Measurements from ENCODE around the gene GRK3. TPM values are rescaled to one million over a fixed set of nuclear protein-coding genes. Genes with fewer than 3 reads are reported as not detected.

GRK3 gene
- total and polyA plus RNA-seq, 5 donors = 5.4 to 18.7 (median 11.8) TPM

DNA sequence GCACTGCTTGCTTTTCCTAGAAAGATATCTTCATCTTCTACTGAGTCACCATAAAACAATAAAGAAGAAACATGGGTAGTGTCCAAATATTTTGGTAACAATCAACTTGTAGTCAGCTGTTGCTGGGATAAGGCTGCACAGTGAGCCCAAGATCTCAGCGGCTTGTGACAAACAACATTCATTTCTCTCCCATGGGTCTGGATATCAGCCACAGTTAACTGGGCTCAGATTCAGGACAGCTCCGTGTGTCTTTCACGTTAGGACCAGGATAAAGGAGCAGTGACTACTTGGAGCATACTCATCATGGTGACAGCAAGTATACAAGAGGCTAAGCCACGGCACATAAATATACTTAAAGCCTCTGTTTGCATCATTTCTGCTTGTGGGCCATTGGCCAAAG lies 27.9 kb upstream of the GRK3 start:
- Histone ChIP-seq H3K4me1 (ENCODE audit: control insufficient read depth, insufficient read depth, low read length) (no peaks in the 10 kb centered on the region), H3K4me3 (ENCODE audit: low read length) (no peak overlapping the region), H3K27ac (ENCODE audit: low read length) (no peak overlapping the region), H3K27me3 (ENCODE audit: control insufficient read depth, insufficient read depth) (no peaks in the 10 kb centered on the region), H3K9me3 (ENCODE audit: control insufficient read depth, low read length) (no peaks in the 10 kb centered on the region)
- intact Hi-C loops (cut with DNase I) = loop anchor here in 1 of 4 donors (10.0 kb wide), 1 partner anchor 52 kb away; no protein-coding TSS in a partner anchor
- peak in 1 of 3 donors; percentile 33 for DNase-seq
- 16% methylated on average over 4 of the region's 4 CpGs for WGBS
- peak; percentile 66 to 72 for ATAC-seq

DNA sequence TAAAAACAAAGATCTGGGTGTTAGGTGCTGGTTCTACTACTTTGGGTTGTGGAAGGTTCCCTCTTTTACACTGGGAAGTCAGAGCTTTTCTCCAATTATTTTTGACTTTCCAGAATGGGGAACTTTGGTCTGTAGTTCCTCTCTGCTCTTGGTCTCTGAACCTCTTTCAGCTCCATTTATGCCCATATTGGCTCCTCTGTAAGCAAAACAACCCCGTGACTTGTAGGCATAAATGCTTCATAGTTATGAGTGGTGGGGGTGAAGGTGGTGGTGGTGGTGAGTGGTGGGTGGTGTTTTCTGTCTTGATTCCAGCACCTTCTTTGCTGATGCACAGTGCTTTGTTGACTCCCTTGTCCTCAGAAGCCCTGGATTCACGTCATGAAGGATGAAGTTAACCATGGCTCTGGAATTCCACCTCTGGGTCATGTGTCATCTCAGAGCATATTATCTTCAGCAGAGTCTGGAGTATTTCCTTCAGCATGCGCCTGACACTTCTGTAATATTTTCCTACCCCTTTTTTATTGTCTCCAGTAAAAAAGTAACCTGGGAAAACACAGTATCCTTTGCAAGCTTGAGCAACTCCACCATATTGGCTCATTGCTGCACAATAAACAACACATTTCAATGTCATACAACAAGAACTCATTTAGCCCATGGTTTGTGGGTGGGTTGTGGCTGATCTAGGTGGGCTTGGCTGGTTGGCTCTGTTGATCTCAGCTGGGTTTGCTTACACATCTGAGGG lies 24.1 kb upstream of the GRK3 start:
- no peaks in the 10 kb centered on the region for H3K4me1 ChIP-seq (ENCODE audit: control insufficient read depth, insufficient read depth, low read length)
- DNase-seq (no peak), ATAC-seq (no peak)
- no peak overlapping the region for H3K27ac ChIP-seq (ENCODE audit: low read length)
- 62% methylated on average over 3 of the region's 3 CpGs for WGBS
- H3K9me3 ChIP-seq (ENCODE audit: control insufficient read depth, low read length) = no peaks in the 10 kb centered on the region
- H3K4me3 ChIP-seq (ENCODE audit: low read length) = no peak overlapping the region
- intact Hi-C loops (cut with DNase I) = loop anchor here in 1 of 4 donors (10.0 kb wide), 1 partner anchor 154 kb away; no protein-coding TSS in a partner anchor
- H3K27me3 ChIP-seq (ENCODE audit: control insufficient read depth, insufficient read depth) = no peaks in the 10 kb centered on the region

GRCh38 chr22:25540908-25541660 lies 23.4 kb upstream of the GRK3 start:
- WGBS = 89% methylated on average over 4 of the region's 4 CpGs
- DNase-seq = no peak
- ATAC-seq = no peak
- H3K27ac ChIP-seq (ENCODE audit: low read length) = no peak overlapping the region
- H3K27me3 ChIP-seq (ENCODE audit: control insufficient read depth, insufficient read depth) = no peaks in the 10 kb centered on the region
- H3K4me3 ChIP-seq (ENCODE audit: low read length) = no peak overlapping the region
- H3K4me1 ChIP-seq (ENCODE audit: control insufficient read depth, insufficient read depth, low read length) = no peaks in the 10 kb centered on the region
- no peaks in the 10 kb centered on the region for H3K9me3 ChIP-seq (ENCODE audit: control insufficient read depth, low read length)
- intact Hi-C loops (cut with DNase I) = loop anchor here in 1 of 4 donors (10.0 kb wide), 1 partner anchor 154 kb away; no protein-coding TSS in a partner anchor

DNA sequence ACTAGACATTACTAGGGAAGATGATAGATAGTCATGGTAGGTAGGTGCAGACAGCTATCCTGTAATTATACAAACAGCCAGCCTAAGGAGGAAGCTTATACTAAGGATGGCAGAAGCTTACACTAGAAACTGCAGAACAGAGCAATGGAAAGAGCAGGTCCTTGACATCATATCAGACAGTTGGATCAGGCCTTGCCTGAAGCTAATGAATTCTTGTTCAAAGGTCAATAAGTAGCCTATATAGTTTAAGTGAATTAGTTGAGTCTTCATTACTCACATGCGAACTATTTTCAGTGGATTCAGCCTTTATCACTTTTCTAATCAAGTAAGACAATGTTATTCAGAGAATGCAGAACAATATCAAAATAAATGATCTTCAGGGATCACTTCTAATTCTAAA lies 22.3 kb upstream of the GRK3 start:
- no peaks in the 10 kb centered on the region for H3K27me3 ChIP-seq (ENCODE audit: control insufficient read depth, insufficient read depth)
- WGBS = 96% methylated on average over 1 of the region's 1 CpG
- ATAC-seq (no peak), DNase-seq (no peak)
- H3K4me1 ChIP-seq (ENCODE audit: control insufficient read depth, insufficient read depth, low read length) = no peaks in the 10 kb centered on the region
- H3K9me3 ChIP-seq (ENCODE audit: control insufficient read depth, low read length) = no peaks in the 10 kb centered on the region
- H3K27ac ChIP-seq (ENCODE audit: low read length) = no peak overlapping the region
- intact Hi-C loops (cut with DNase I) = loop anchor here in 1 of 4 donors (10.0 kb wide), 1 partner anchor 153 kb away; no protein-coding TSS in a partner anchor
- no peak overlapping the region for H3K4me3 ChIP-seq (ENCODE audit: low read length)

DNA sequence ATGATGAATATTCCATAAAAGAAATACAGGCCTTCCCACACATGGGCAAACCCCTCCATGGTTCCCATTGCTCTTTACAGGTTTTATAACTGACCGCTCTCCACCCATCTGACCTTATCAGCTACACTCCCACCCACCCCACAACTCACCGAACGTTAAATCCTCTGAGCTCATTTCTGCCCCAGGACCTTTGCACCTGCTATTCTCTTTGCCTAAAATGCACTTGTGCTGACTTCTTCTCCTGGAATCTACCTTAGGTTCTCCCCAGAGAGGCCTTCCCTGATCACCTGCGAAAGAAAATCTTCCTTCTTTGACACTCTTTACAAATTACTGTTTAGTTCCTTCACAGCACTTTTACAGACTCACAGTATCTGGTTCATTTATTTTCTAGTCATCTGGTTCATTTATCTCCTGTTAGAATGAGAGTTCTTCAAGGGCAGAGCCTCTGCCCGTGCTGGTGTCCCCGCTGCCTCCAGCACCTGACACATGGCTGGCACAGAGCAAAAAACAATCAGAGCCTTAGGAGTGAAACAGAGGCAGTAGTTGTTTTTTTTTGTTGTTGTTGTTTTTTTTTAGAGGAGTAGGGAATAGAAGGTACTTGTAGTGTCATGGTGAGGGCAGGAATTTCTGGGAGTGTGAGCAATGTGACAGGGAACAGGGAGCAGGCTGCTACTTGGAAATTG lies 21.6 kb upstream of the GRK3 start:
- Histone ChIP-seq H3K4me3 (ENCODE audit: low read length) (no peak overlapping the region), H3K27ac (ENCODE audit: low read length) (peak overlapping the region; percentile 70), H3K27me3 (ENCODE audit: control insufficient read depth, insufficient read depth) (no peaks in the 10 kb centered on the region), H3K4me1 (ENCODE audit: control insufficient read depth, insufficient read depth, low read length) (no peaks in the 10 kb centered on the region), H3K9me3 (ENCODE audit: control insufficient read depth, low read length) (no peaks in the 10 kb centered on the region)
- DNase-seq (no peak), ATAC-seq (peak; percentile 12 to 24)
- intact Hi-C loops (cut with DNase I) = loop anchor here in 1 of 4 donors (10.0 kb wide), 1 partner anchor 152 kb away; no protein-coding TSS in a partner anchor
- 79% methylated on average over 6 of the region's 6 CpGs for WGBS

- DNase-seq (no peak), ATAC-seq (no peak)
- Histone ChIP-seq H3K4me3 (ENCODE audit: low read length) (no peak overlapping the region), H3K9me3 (ENCODE audit: control insufficient read depth, low read length) (no peaks in the 10 kb centered on the region), H3K27me3 (ENCODE audit: control insufficient read depth, insufficient read depth) (no peaks in the 10 kb centered on the region), H3K4me1 (ENCODE audit: control insufficient read depth, insufficient read depth, low read length) (no peaks in the 10 kb centered on the region), H3K27ac (ENCODE audit: low read length) (no peak overlapping the region)
- WGBS = 85% methylated on average over 3 of the region's 3 CpGs
- intact Hi-C loops (cut with DNase I) = loop anchor here in 1 of 4 donors (10.0 kb wide), 1 partner anchor 150 kb away; no protein-coding TSS in a partner anchor
Observed at GRCh38 chr22:25545146-25545545, 19.3 kb upstream of the GRK3 start.

DNA sequence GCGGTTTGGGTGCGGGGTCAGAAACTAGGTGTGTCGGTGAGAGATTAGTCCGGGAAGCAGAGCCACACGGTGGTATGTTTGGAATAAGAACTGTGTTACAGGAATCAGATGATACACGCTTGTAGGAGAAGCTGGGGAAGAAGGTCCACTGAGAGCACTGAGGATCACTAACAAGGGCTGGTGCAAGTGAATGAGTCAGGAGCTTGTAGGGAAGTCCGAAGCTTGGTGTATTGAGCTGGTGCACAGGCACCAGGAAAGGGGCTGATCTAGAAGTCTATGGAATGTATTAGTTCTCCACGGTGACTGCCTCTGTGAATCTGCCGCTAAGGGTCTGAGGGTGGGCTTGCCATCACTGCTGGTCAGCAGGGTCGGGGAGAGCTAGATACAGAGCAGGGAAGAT lies 18.8 kb upstream of the GRK3 start:
- H3K9me3 ChIP-seq (ENCODE audit: control insufficient read depth, low read length) = no peaks in the 10 kb centered on the region
- DNase-seq = no peak
- H3K27me3 ChIP-seq (ENCODE audit: control insufficient read depth, insufficient read depth) = no peaks in the 10 kb centered on the region
- no peaks in the 10 kb centered on the region for H3K4me1 ChIP-seq (ENCODE audit: control insufficient read depth, insufficient read depth, low read length)
- 83% methylated on average over 10 of the region's 10 CpGs for WGBS
- H3K27ac ChIP-seq (ENCODE audit: low read length) = no peak overlapping the region
- no peak overlapping the region for H3K4me3 ChIP-seq (ENCODE audit: low read length)
- intact Hi-C loops (cut with DNase I) = loop anchor here in 1 of 4 donors (10.0 kb wide), 1 partner anchor 149 kb away; no protein-coding TSS in a partner anchor
- ATAC-seq = peak in 1 of 2 donors; percentile 31

GRCh38 chr22:25546242-25546641 lies 18.2 kb upstream of the GRK3 start:
- 85% methylated on average over 2 of the region's 2 CpGs for WGBS
- DNase-seq = no peak
- no peak overlapping the region for H3K27ac ChIP-seq (ENCODE audit: low read length)
- no peaks in the 10 kb centered on the region for H3K4me1 ChIP-seq (ENCODE audit: control insufficient read depth, insufficient read depth, low read length)
- H3K4me3 ChIP-seq (ENCODE audit: low read length) = no peak overlapping the region
- intact Hi-C loops (cut with DNase I) = loop anchor here in 1 of 4 donors (10.0 kb wide), 1 partner anchor 149 kb away; no protein-coding TSS in a partner anchor
- H3K9me3 ChIP-seq (ENCODE audit: control insufficient read depth, low read length) = no peaks in the 10 kb centered on the region
- no peak for ATAC-seq
- H3K27me3 ChIP-seq (ENCODE audit: control insufficient read depth, insufficient read depth) = no peaks in the 10 kb centered on the region

DNA sequence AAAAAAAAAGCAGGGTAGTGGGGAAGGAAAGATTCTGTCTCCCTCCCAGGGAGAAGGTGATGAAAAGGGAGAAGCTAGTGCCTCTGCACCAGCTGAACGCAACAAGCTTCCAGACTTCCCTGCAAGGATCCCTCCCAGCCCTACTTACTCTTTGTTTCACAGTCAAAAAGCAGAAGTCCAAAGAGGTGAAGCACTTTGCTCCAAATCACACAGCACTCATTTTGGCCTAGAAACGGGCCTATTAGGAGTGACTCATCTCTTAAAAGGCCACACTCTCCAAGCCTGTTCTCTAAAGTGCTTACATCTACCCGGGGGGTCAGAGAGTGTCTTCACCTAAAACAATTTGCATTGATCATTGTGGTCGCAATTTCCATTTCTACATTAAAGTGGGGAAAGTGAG lies 17.7 kb upstream of the GRK3 start:
- H3K4me3 ChIP-seq (ENCODE audit: low read length) = no peak overlapping the region
- intact Hi-C loops (cut with DNase I) = loop anchor here in 1 of 4 donors (10.0 kb wide), 1 partner anchor 148 kb away; no protein-coding TSS in a partner anchor
- H3K27me3 ChIP-seq (ENCODE audit: control insufficient read depth, insufficient read depth) = no peaks in the 10 kb centered on the region
- 83% methylated on average over 4 of the region's 4 CpGs for WGBS
- H3K27ac ChIP-seq (ENCODE audit: low read length) = no peak overlapping the region
- H3K4me1 ChIP-seq (ENCODE audit: control insufficient read depth, insufficient read depth, low read length) = no peaks in the 10 kb centered on the region
- peak in 1 of 2 donors; percentile 39 for ATAC-seq
- H3K9me3 ChIP-seq (ENCODE audit: control insufficient read depth, low read length) = no peaks in the 10 kb centered on the region
- peak in 1 of 3 donors; percentile 49 for DNase-seq

- intact Hi-C loops (cut with DNase I) = loop anchor here in 1 of 4 donors (10.0 kb wide), 1 partner anchor 146 kb away; no protein-coding TSS in a partner anchor
- 84% methylated on average over 10 of the region's 10 CpGs for WGBS
- Histone ChIP-seq H3K9me3 (ENCODE audit: control insufficient read depth, low read length) (no peaks in the 10 kb centered on the region), H3K4me1 (ENCODE audit: control insufficient read depth, insufficient read depth, low read length) (no peaks in the 10 kb centered on the region), H3K27me3 (ENCODE audit: control insufficient read depth, insufficient read depth) (no peaks in the 10 kb centered on the region), H3K27ac (ENCODE audit: low read length) (no peak overlapping the region), H3K4me3 (ENCODE audit: low read length) (no peak overlapping the region)
- DNase-seq = no peak
- no peak for ATAC-seq
Observed at GRCh38 chr22:25548866-25549464, 15.5 kb upstream of the GRK3 start.

All from right cardiac atrium (tissue), 5 donors.